HCT116 (cell line): Measurements from ENCODE around the gene NXF1. TPM values are rescaled to one million over a fixed set of nuclear protein-coding genes. Genes with fewer than 3 reads are reported as not detected.

Experiments used
- ATAC-seq: fragments of 200-7000 bp; cut with Tn5 transposase; 2 replicates; pipeline ENCODE4 v1.9.1; 2020; ENCODE audit warnings: mild to moderate bottlenecking, moderate library complexity
- BruUV-seq: library from RNA; stranded (reverse); fragments of 400-500 nt; replicated peaks from 2 replicates; lab custom pipeline; 2021; lab: Mats Ljungman, UMichigan
- CTCF ChIA-PET: fragments of 300-600 bp; sonication (Branson Sonifier 250); formaldehyde crosslinking; loops from one replicate; lab custom pipeline; 2021; ENCODE audit warnings: antibody characterized with exemption; lab: Charles Lee
- POLR2A ChIA-PET: fragments of 300-600, 350-600 bp; sonication (Branson Sonifier 250); formaldehyde crosslinking; loops from one replicate; lab custom pipeline; 2021; ENCODE audit warnings: antibody characterized with exemption; lab: Charles Lee
- RAD21 ChIA-PET, 2 experiments: fragments of 300-600 bp; sonication (Branson Sonifier 250); formaldehyde crosslinking; loops; one replicate each; lab custom pipeline; 2023; ENCODE audit warnings: low total read pairs in 2 of 2; ENCODE audit not compliant: uncharacterized antibody in 2 of 2, unreplicated experiment in 2 of 2, low non-redundant PET in 1 of 2; lab: Charles Lee
- DNase-seq: peaks from one replicate; pipeline ENCODE4 v3.0.0-alpha.2; 2010; ENCODE audit warnings: low read depth, low spot score
- H2AFZ ChIP-seq: fragments of 200-600 bp; shearing (Covaris generic), sonication (generic); 2 replicates; pipeline ENCODE4 v1.6.1; 2017; ENCODE audit warnings: low read depth, mixed run types, mixed read lengths, antibody characterized with exemption, low read length; ENCODE audit not compliant: poor library complexity, severe bottlenecking
- H3K27ac ChIP-seq: 2 replicates; pipeline ENCODE4 v1.5.1; 2012; ENCODE audit warnings: low read depth, low read length
- H3K27me3 ChIP-seq: fragments of 200-600 bp; sonication (generic); 2 replicates; pipeline ENCODE4 v1.6.1; 2016; ENCODE audit warnings: mixed run types, low read length, mixed read lengths; ENCODE audit not compliant: insufficient read depth
- H3K36me3 ChIP-seq, 2 experiments: fragments of 200-500 bp in 1 of 2; fragments of 200-600 bp in 1 of 2; sonication (Bioruptor generic) in 1 of 2; sonication (generic) in 1 of 2; 2 replicates each; pipeline versions ENCODE4 v1.5.1 to v1.6.1; 2014 to 2016; ENCODE audit warnings: low read length in 2 of 2, inconsistent platforms in 1 of 2, mixed read lengths in 1 of 2, mixed run types in 1 of 2; ENCODE audit not compliant: insufficient read depth in 2 of 2, control insufficient read depth in 1 of 2
- H3K4me1 ChIP-seq, 2 experiments: fragments of 200-600 bp in 1 of 2; sonication (generic) in 1 of 2; 2 replicates each; pipeline versions ENCODE4 v1.5.1 to v1.6.1; 2012 to 2017; ENCODE audit warnings: low read length in 2 of 2, inconsistent platforms in 1 of 2, mild to moderate bottlenecking in 1 of 2, mixed read lengths in 1 of 2, mixed run types in 1 of 2, moderate library complexity in 1 of 2; ENCODE audit not compliant: insufficient read depth in 2 of 2, control insufficient read depth in 1 of 2
- H3K4me2 ChIP-seq: fragments of 200-600 bp; sonication (generic); 2 replicates; pipeline ENCODE4 v1.6.1; 2017; ENCODE audit warnings: mixed run types, low read length, mixed read lengths
- H3K4me3 ChIP-seq, 2 experiments: fragments of 200-600 bp in 1 of 2; sonication (generic) in 1 of 2; replicated peaks in 1 of 2; 2 replicates each; pipeline ENCODE4 v1.5.1; 2011 to 2016; ENCODE audit warnings: low read length in 2 of 2, control low read depth in 1 of 2, low read depth in 1 of 2, mild to moderate bottlenecking in 1 of 2, mixed read lengths in 1 of 2, mixed run types in 1 of 2
- H3K79me2 ChIP-seq: fragments of 200-600 bp; sonication (generic); 2 replicates; pipeline ENCODE4 v1.6.1; 2017; ENCODE audit warnings: mild to moderate bottlenecking, mixed run types, low read length, moderate library complexity, mixed read lengths; ENCODE audit not compliant: insufficient read depth
- H3K9ac ChIP-seq: fragments of 200-600 bp; sonication (generic); 2 replicates; pipeline ENCODE4 v1.6.1; 2016; ENCODE audit warnings: low read length, mixed read lengths
- H3K9me2 ChIP-seq: fragments of 200-600 bp; sonication (generic), shearing (Covaris generic); 2 replicates; pipeline ENCODE4 v1.6.1; 2017; ENCODE audit warnings: mixed run types, mild to moderate bottlenecking, moderate library complexity; ENCODE audit not compliant: insufficient read depth
- H3K9me3 ChIP-seq, 2 experiments: fragments of 200-500 bp in 1 of 2; fragments of 200-600 bp in 1 of 2; sonication (Bioruptor generic) in 1 of 2; sonication (generic) in 1 of 2; 2 replicates each; pipeline ENCODE4 v1.6.1; 2014 to 2017; ENCODE audit warnings: low read length in 2 of 2, mixed read lengths in 2 of 2, inconsistent platforms in 1 of 2, low read depth in 1 of 2, mild to moderate bottlenecking in 1 of 2, mixed run types in 1 of 2, moderate library complexity in 1 of 2; ENCODE audit not compliant: control insufficient read depth in 1 of 2, insufficient read depth in 1 of 2
- H4K20me1 ChIP-seq: fragments of 200-600 bp; sonication (generic), shearing (Covaris generic); 2 replicates; pipeline ENCODE4 v1.6.1; 2017; ENCODE audit warnings: mixed run types, mild to moderate bottlenecking, moderate library complexity; ENCODE audit not compliant: insufficient read depth
- POLR2AphosphoS5 ChIP-seq: IDR thresholded peaks from 2 replicates; pipeline ENCODE4 v1.6.1; 2011; ENCODE audit warnings: mild to moderate bottlenecking, low read depth, low read length, moderate library complexity
- RAD21 ChIP-seq: IDR thresholded peaks from 2 replicates; pipeline ENCODE4 v1.6.1; 2012; ENCODE audit warnings: low read depth, mild to moderate bottlenecking
- SIN3A ChIP-seq: IDR thresholded peaks from 2 replicates; pipeline ENCODE4 v1.6.1; 2012; ENCODE audit warnings: low read depth
- SRF ChIP-seq: IDR thresholded peaks from 2 replicates; pipeline ENCODE4 v1.6.1; 2012; ENCODE audit warnings: low read depth
- TCF7L2 ChIP-seq: IDR thresholded peaks from 2 replicates; pipeline ENCODE4 v1.7.0; 2011; ENCODE audit warnings: borderline replicate concordance, inconsistent platforms; ENCODE audit not compliant: insufficient read depth, insufficient read length; ENCODE audit errors: extremely low read depth
- YY1 ChIP-seq: IDR thresholded peaks from 2 replicates; pipeline ENCODE4 v1.6.1; 2011; ENCODE audit warnings: low read length, low read depth, moderate library complexity, mild to moderate bottlenecking; ENCODE audit not compliant: insufficient replicate concordance; ENCODE audit errors: extremely low read depth
- intact Hi-C: fragments of 100-400 bp; cut with micrococcal nuclease; formaldehyde crosslinking; loops from 2 replicates; pipeline ENCODE4 v1.10.0; 2022
- total RNA-seq: library from RNA; stranded (reverse); gene quantifications from one replicate; pipeline ENCODE4 v1.2.1, GENCODE V29; 2021; ENCODE audit not compliant: unreplicated experiment
- TF ChIP-seq, protein P1 (sequence below): IDR thresholded peaks from 2 replicates; pipeline ENCODE4 v1.6.1; 2012

NXF1 gene
- total RNA-seq, 1 experiment from 2014 or later: 55.5 TPM

DNA sequence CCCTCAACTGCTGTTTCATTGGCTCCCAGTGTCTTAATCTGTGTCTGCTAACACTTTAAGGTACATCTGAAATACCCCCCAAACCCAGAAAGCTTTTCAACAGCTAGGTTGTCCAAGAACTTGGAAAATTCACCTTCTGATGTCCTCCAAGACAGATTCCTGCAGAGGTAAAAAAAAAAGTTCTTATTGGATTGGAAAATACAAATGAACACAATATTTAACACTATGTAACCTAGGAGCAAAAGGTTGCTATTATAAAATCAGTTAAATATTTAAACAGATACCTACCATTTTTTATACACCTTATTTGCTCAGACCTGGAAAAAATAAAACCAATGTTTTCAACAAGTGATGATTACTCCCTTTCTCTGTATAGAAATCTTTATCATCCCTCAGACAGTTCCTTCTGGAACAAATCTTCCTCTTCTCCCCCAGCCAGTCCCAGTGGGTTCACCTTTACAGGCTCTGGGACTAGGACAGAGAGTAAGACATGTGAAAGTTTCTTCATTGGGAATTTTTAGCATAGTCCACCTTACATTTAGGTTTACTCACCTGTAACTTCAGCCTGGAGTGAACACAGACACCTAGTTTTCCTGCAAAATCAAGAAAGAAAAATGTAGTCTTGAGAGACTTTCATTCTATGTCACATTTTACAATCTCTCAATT is 47.4 kb upstream of the NXF1 start:
- no TSS peak for BruUV-seq
- RAD21 ChIA-PET: no interaction called here
- Histone ChIP-seq H3K4me1 (peaks cover 38 to 69% of the 10 kb centered on the region in 2 experiments), H3K9me3 (no peaks in the 10 kb centered on the region), H3K79me2 (peaks cover 55% of the 10 kb centered on the region), H3K9ac (peak overlapping the region; percentile 94), H3K27me3 (no peaks in the 10 kb centered on the region), H3K36me3 (peaks cover 31 to 38% of the 10 kb centered on the region in 2 experiments), H2AFZ (no peak overlapping the region), H4K20me1 (peaks cover 33% of the 10 kb centered on the region), H3K4me3 (no peak overlapping the region), H3K4me2 (peak overlapping the region; percentile 87), H3K27ac (peak overlapping the region; percentile 85), H3K9me2 (no peaks in the 10 kb centered on the region)
- ATAC-seq (no peak), DNase-seq (no peak)
- POLR2A ChIA-PET: interaction anchor here (0.7 to 9.9 kb wide), 10 partner anchors 9 to 261 kb away, joined by 3 to 343 read pairs (median 7); partner anchors contain the start of genes SLC3A2, STX5, TUT1 and UQCC3
- intact Hi-C loops: no loop called here
- TF ChIP-seq RAD21 (no peak), YY1 (no peak), TCF7L2 (no peak), POLR2AphosphoS5 (peak; percentile 35), SRF (no peak), SIN3A (no peak)
- TF ChIP-seq, protein P1, sequence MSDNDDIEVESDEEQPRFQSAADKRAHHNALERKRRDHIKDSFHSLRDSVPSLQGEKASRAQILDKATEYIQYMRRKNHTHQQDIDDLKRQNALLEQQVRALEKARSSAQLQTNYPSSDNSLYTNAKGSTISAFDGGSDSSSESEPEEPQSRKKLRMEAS: no peak
- CTCF ChIA-PET: no interaction called here
